HL-60 (cell line): Measurements from ENCODE around the gene SECISBP2L.

Source experiments
- DNase-seq, 2 experiments: peaks; one replicate each; pipeline ENCODE4 v3.0.0-alpha.2; 2010 to 2020; ENCODE audit warnings: low read depth in 1 of 2, low spot score in 1 of 2
- H3K27ac ChIP-seq: fragments of 250-450 bp; sonication (Bioruptor Pico); replicated peaks from 2 replicates; pipeline ENCODE4 v1.5.1; 2020; ENCODE audit warnings: mild to moderate bottlenecking, moderate library complexity
- H3K27me3 ChIP-seq: fragments of 250-450 bp; sonication (Bioruptor Pico); 2 replicates; pipeline ENCODE4 v1.5.1; 2021; ENCODE audit warnings: mild to moderate bottlenecking, moderate library complexity; ENCODE audit not compliant: insufficient read depth, poor library complexity, severe bottlenecking
- H3K4me3 ChIP-seq: replicated peaks from 2 replicates; pipeline ENCODE4 v1.5.1; 2011; ENCODE audit warnings: mild to moderate bottlenecking, control low read depth, low read length; ENCODE audit not compliant: insufficient read depth
- GABPA ChIP-seq: IDR thresholded peaks from 2 replicates; pipeline ENCODE4 v1.6.1; 2012; ENCODE audit warnings: low read depth
- POLR2AphosphoS5 ChIP-seq: IDR thresholded peaks from 2 replicates; pipeline ENCODE4 v1.6.1; 2012; ENCODE audit warnings: low read depth
- REST ChIP-seq: IDR thresholded peaks from 2 replicates; pipeline ENCODE4 v1.6.1; 2012; ENCODE audit warnings: low read depth; ENCODE audit not compliant: insufficient replicate concordance
- SPI1 ChIP-seq: IDR thresholded peaks from 2 replicates; pipeline ENCODE4 v1.6.1; 2012; ENCODE audit warnings: low read depth, mild to moderate bottlenecking, borderline replicate concordance
- TF ChIP-seq, protein P1 (sequence below): IDR thresholded peaks from one replicate; pipeline ENCODE4 v1.5.1; 2011; ENCODE audit warnings: low read length, control low read depth, inconsistent platforms; ENCODE audit not compliant: insufficient read depth

SECISBP2L gene

GRCh38 chr15:48976444-48977088, 69.7 kb downstream of the SECISBP2L start:
- no peak overlapping the region for H3K4me3 ChIP-seq
- no peaks in the 10 kb centered on the region for H3K27me3 ChIP-seq
- TF ChIP-seq POLR2AphosphoS5 (no peak), REST (no peak), SPI1 (no peak), GABPA (no peak)
- no peak for DNase-seq
- H3K27ac ChIP-seq = no peak overlapping the region

GRCh38 chr15:48975472-48976419, 70.5 kb downstream of the SECISBP2L start:
- H3K27ac ChIP-seq = no peak overlapping the region
- TF ChIP-seq SPI1 = no peak
- TF ChIP-seq, protein P1, sequence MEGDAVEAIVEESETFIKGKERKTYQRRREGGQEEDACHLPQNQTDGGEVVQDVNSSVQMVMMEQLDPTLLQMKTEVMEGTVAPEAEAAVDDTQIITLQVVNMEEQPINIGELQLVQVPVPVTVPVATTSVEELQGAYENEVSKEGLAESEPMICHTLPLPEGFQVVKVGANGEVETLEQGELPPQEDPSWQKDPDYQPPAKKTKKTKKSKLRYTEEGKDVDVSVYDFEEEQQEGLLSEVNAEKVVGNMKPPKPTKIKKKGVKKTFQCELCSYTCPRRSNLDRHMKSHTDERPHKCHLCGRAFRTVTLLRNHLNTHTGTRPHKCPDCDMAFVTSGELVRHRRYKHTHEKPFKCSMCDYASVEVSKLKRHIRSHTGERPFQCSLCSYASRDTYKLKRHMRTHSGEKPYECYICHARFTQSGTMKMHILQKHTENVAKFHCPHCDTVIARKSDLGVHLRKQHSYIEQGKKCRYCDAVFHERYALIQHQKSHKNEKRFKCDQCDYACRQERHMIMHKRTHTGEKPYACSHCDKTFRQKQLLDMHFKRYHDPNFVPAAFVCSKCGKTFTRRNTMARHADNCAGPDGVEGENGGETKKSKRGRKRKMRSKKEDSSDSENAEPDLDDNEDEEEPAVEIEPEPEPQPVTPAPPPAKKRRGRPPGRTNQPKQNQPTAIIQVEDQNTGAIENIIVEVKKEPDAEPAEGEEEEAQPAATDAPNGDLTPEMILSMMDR = peak; percentile 54
- H3K27me3 ChIP-seq = no peaks in the 10 kb centered on the region
- DNase-seq = peak; percentile 32 to 77
- H3K4me3 ChIP-seq = peak overlapping the region; percentile 44

DNA sequence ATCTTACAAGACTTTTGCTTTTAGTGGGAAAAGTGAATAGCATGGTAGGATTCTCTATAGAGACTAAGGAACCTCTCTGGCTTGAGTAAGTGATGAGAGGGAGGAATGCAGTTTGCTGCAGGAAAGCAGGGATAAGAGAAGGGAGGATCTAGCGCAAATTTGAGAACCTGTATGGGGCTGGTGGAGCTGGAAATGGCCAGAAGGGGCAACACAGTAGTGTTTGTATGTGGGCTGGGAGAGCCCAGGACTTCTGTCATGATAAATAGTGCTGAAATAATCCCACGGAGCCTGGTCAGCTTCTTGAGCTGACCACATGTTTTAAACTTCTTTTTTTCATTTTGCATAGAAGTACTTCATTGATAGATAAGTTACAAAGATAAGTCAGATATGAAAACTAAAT, 71.4 kb downstream of the SECISBP2L start:
- no peak overlapping the region for H3K27ac ChIP-seq
- H3K4me3 ChIP-seq = no peak overlapping the region
- no peak for DNase-seq
- H3K27me3 ChIP-seq = no peaks in the 10 kb centered on the region
- TF ChIP-seq GABPA (no peak), POLR2AphosphoS5 (no peak), REST (no peak), SPI1 (no peak)
- TF ChIP-seq, protein P1 = no peak

GRCh38 chr15:48972750-48973503, 73.3 kb downstream of the SECISBP2L start:
- Histone ChIP-seq H3K27me3 (no peaks in the 10 kb centered on the region), H3K27ac (no peak overlapping the region), H3K4me3 (no peak overlapping the region)
- no peak for TF ChIP-seq SPI1
- TF ChIP-seq REST = no peak
- TF ChIP-seq, protein P1 = no peak
- TF ChIP-seq GABPA = no peak
- TF ChIP-seq POLR2AphosphoS5 = no peak
- DNase-seq = no peak
